Ascending aorta (tissue), 2 donors: ENCODE measurements around the gene SERINC1. TPM values are rescaled to one million over a fixed set of nuclear protein-coding genes. Genes with fewer than 3 reads are reported as not detected.

Experiments
- DNase-seq, 2 donors: peaks; one replicate each; pipeline ENCODE4 v3.0.0-alpha.2; 2019; ENCODE audit warnings: low spot score in 2 of 2
- H3K27ac ChIP-seq, 2 donors: fragments of 200-600 bp; sonication (generic); one replicate each; pipeline ENCODE4 v1.5.1; 2016 to 2017; ENCODE audit warnings: mild to moderate bottlenecking in 1 of 2
- H3K27me3 ChIP-seq: fragments of 200-600 bp; sonication (generic); one replicate; pipeline ENCODE4 v1.5.1; 2017
- H3K36me3 ChIP-seq, 2 donors: fragments of 200-600 bp; sonication (generic); one replicate each; pipeline ENCODE4 v1.5.1; 2016
- H3K4me1 ChIP-seq, 2 donors: fragments of 200-600 bp; sonication (generic); one replicate each; pipeline ENCODE4 v1.5.1; 2016 to 2017; ENCODE audit warnings: mild to moderate bottlenecking in 1 of 2
- H3K4me3 ChIP-seq, 2 donors: fragments of 200-600 bp; sonication (generic); one replicate each; pipeline ENCODE4 v1.5.1; 2016 to 2017; ENCODE audit warnings: mild to moderate bottlenecking in 1 of 2
- H3K9me3 ChIP-seq, 2 donors: fragments of 200-600 bp; sonication (generic); one replicate each; pipeline ENCODE4 v1.5.1; 2016
- intact Hi-C: fragments of 100-400 bp; cut with DNase I; formaldehyde crosslinking; loops from one replicate; pipeline ENCODE4 v1.15.1; 2023
- total RNA-seq: library from RNA; depleted of rRNA; stranded (reverse); fragments of >200 nt; gene quantifications from one replicate; pipeline ENCODE4 v1.1.0, GENCODE V29; 2016
- TF ChIP-seq, protein P1 (sequence below), 3 experiments: fragments of 200-600 bp in 2 of 3; fragments of 450-650 bp in 1 of 3; sonication (generic) in 2 of 3; IDR thresholded peaks; one replicate each; pipeline ENCODE4 v1.5.1; 2016 to 2019; ENCODE audit warnings: antibody characterized with exemption in 3 of 3, mild to moderate bottlenecking in 1 of 3, moderate library complexity in 1 of 3

The SERINC1 gene
- total RNA-seq, 1 donor from 2014 or later = 72.6 TPM

DNA sequence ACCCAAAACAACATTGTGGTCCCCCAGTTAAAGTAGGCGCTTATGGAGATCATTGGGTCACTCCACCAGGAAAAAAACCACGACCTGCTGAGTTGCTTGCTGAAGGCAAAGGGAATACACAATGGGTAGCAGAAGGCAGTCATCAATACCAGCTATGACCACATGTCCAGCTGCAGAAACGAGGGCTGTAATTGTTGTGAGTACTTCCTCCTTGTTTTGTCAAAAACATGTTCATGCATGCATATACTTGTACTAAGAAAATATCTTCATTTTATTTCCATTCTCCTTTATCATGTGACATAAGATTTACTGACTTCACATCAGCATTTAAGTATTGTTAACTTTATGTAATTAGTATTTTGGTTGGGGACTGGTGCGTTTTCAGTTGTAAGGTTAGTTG is 16.9 kb downstream of the SERINC1 start:
- TF ChIP-seq, protein P1, sequence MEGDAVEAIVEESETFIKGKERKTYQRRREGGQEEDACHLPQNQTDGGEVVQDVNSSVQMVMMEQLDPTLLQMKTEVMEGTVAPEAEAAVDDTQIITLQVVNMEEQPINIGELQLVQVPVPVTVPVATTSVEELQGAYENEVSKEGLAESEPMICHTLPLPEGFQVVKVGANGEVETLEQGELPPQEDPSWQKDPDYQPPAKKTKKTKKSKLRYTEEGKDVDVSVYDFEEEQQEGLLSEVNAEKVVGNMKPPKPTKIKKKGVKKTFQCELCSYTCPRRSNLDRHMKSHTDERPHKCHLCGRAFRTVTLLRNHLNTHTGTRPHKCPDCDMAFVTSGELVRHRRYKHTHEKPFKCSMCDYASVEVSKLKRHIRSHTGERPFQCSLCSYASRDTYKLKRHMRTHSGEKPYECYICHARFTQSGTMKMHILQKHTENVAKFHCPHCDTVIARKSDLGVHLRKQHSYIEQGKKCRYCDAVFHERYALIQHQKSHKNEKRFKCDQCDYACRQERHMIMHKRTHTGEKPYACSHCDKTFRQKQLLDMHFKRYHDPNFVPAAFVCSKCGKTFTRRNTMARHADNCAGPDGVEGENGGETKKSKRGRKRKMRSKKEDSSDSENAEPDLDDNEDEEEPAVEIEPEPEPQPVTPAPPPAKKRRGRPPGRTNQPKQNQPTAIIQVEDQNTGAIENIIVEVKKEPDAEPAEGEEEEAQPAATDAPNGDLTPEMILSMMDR (IDR thresholded peaks at IDR 0.05) = no peak
- no peak for DNase-seq
- no peaks in the 10 kb centered on the region for H3K9me3 ChIP-seq
- H3K4me1 ChIP-seq = peaks cover 4 to 11% of the 10 kb centered on the region in 2 donors
- peaks cover 59 to 79% of the 10 kb centered on the region in 2 donors for H3K36me3 ChIP-seq
- H3K4me3 ChIP-seq = no peak overlapping the region
- H3K27me3 ChIP-seq = no peaks in the 10 kb centered on the region
- intact Hi-C loops = no loop called here
- no peak overlapping the region for H3K27ac ChIP-seq

DNA sequence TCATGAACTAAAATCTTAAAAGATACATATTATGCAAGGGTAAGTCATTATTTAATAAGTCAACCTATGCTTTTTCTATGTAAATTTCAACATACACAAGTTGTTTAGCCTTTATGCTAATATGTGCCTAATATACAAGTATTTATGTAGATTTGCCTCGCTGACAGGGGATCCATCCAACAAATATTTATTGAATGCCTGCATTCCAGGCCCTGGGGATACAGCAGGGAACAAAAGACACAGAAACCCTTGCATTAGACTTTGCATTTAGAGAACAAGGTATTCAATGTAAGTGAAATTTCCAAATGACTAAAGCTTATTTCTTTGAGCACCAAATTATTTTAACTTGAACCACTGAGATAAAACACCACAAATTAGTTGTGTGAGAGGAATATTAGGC is 19.1 kb downstream of the SERINC1 start:
- TF ChIP-seq, protein P1 (IDR thresholded peaks at IDR 0.05) = no peak
- Histone ChIP-seq H3K36me3 (peaks cover 66 to 87% of the 10 kb centered on the region in 2 donors), H3K9me3 (no peaks in the 10 kb centered on the region), H3K27me3 (no peaks in the 10 kb centered on the region), H3K4me3 (no peak overlapping the region), H3K4me1 (peaks cover 0 to 4% of the 10 kb centered on the region in 2 donors), H3K27ac (no peak overlapping the region)
- intact Hi-C loops = no loop called here
- no peak for DNase-seq

DNA sequence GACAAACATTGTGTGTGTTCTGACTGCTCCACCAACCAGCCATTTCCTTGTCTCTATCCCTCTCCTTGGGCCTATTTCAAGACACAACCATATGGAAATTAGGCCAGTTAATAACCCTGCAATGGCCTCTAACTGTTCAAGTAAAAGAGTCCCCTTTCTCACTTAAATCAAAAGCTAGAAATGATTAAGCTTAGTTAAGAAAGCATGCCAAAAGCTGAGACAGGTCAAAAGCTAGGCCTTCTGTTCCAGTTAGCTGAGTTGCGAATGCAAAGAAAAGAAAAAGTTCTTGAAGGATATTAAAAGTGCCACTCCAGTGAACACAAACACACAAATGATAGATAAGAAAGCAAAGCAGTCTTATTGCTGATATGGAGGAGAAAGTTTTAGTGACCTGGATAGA is 22.5 kb downstream of the SERINC1 start:
- H3K27ac ChIP-seq = no peak overlapping the region
- no peaks in the 10 kb centered on the region for H3K9me3 ChIP-seq
- DNase-seq = no peak
- no peaks in the 10 kb centered on the region for H3K4me1 ChIP-seq
- peaks cover 70 to 88% of the 10 kb centered on the region in 2 donors for H3K36me3 ChIP-seq
- intact Hi-C loops = no loop called here
- H3K4me3 ChIP-seq = no peak overlapping the region
- no peaks in the 10 kb centered on the region for H3K27me3 ChIP-seq
- TF ChIP-seq, protein P1 (IDR thresholded peaks at IDR 0.05) = no peak

DNA sequence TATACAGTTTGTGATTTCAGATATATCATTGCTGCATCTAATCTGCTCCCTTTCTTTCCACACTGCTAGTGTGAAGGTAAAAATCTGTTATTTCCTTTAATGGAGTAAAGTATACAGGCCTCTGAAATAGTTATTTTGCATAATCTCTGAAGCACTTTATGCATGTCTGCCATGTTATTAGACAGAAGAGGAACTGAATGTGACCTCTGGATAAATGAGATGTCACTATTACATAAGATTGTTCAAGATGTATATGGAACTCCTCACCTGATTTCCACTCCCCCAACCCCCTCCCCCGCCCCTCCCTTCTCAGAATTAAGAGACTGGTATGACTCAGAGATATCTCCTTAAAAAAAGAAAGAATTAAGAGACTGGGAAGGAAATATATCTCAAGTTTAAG is 26.3 kb downstream of the SERINC1 start:
- no peaks in the 10 kb centered on the region for H3K9me3 ChIP-seq
- H3K4me3 ChIP-seq = no peak overlapping the region
- peaks cover 40 to 72% of the 10 kb centered on the region in 2 donors for H3K36me3 ChIP-seq
- H3K4me1 ChIP-seq = no peaks in the 10 kb centered on the region
- intact Hi-C loops = no loop called here
- H3K27me3 ChIP-seq = no peaks in the 10 kb centered on the region
- DNase-seq = no peak
- H3K27ac ChIP-seq = no peak overlapping the region
- TF ChIP-seq, protein P1 (IDR thresholded peaks at IDR 0.05) = no peak

DNA sequence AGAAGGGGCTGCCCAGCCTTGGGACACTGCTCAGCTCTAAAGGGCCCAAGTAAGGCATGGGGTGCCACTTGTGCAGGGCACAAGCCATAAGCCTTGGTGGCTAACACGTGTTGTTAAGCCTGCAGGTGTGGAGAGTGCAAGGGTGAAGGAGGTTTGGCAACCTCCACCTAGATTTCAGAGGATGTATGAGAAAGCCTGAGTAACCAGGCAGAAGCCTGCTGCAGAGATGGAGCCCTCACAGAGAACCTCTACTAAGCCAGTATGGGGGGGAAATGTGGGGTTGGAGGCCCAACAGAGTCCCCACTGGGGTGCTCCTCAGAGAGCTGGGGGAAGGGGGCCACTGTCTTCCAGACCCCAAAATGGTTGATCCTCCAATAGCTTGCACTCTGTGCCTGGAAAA is 32.6 kb downstream of the SERINC1 start:
- Histone ChIP-seq H3K36me3 (peaks cover 25 to 45% of the 10 kb centered on the region in 2 donors), H3K9me3 (no peaks in the 10 kb centered on the region), H3K27me3 (no peaks in the 10 kb centered on the region), H3K4me3 (no peak overlapping the region), H3K4me1 (no peaks in the 10 kb centered on the region), H3K27ac (no peak overlapping the region)
- DNase-seq = no peak
- intact Hi-C loops = no loop called here
- TF ChIP-seq, protein P1 (IDR thresholded peaks at IDR 0.05) = no peak

DNA sequence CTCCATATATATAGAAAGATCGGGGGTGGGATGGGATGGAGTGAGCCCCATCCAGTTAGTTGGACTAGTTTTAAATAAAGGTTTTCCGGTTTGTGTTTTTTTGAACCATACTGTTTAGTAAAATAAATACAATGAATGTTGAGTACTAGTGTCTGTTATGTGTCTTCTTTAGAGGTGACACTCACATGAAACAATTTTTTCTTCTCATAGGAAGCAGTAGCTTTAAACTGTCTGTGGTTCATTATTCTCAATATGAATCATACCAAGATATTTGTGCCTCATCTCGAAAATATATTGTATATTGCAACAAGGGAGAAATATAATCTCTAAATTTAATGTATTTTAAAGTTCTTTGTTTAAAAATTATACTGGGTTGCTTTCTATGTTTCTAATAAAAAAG is 38.8 kb downstream of the SERINC1 start:
- no peaks in the 10 kb centered on the region for H3K4me1 ChIP-seq
- no peaks in the 10 kb centered on the region for H3K9me3 ChIP-seq
- intact Hi-C loops = no loop called here
- TF ChIP-seq, protein P1 (IDR thresholded peaks at IDR 0.05) = no peak
- no peak for DNase-seq
- H3K4me3 ChIP-seq = no peak overlapping the region
- no peak overlapping the region for H3K27ac ChIP-seq
- H3K36me3 ChIP-seq = peaks cover 18 to 22% of the 10 kb centered on the region in 2 donors
- no peaks in the 10 kb centered on the region for H3K27me3 ChIP-seq
